ENCODE results near the gene HK2.
"Not testable (repeated sequence)": the region's sequence is repeated elsewhere in the genome, so short reads cannot be mapped to it uniquely, and the experiment has no call there.

Gene HK2

DNA sequence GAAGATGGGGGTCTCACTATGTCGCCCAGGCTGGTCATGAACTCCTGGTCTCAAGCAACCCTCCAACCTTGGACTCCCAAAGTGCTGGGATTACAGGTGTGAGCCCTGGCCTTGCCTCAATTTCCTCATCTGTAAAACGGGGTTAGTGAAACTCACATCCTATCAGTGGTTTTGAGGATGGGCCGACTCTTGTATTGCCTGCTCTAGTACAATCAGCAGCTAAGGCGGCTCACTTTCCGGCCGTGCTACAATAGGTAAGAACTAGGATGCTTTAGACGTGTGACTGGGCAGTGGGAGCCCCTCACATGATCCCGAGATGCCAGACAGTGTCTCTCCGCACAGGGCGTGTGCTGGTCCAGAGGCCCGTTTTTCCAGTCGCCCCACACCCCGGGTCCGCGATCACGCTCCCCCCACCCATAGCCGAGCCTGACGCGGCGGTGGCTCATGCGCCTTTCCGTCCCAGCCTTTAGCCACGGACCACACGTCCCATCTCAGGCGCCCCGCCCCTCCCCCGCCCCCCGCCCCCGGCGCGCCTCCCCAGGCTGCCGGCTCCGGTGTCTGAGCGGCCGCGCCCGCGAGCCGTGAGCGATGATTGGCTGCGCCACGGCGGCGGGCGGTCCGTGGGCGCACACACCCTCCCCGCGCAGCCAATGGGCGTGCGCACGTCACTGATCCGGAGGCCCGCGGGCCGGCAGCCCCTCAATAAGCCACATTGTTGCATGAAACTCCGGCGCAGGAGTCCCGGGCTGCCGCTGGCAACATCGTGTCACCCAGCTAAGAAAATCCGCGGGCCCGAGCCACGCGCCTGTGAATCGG, at the start of gene HK2:
Gene HK2, plus strand, starts transcription at position 710 of the 816 bp plus-strand sequence. CDS start 454 bp downstream, outside the sequence.
- peak; percentile 90 for DNase-seq

DNA sequence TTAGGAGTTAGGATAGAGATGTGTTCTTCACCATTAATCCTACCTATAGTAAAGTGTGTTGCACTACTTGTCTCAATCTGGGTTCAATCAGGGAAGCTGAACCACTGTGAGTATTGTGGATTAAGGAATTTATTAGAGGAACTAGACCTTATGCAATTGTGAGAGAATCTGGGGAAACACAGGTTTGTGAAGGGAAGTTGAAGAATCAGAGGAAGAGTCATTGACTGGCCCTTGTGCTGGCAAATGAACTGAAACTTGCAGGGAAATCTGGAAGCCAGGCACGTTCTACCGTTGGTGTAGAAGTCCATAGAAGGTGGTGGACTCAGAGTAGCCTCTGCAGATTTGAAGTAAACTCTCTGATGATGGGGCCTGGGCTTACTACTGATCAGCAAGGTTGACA, 44.7 kb upstream of the HK2 start:
- DNase-seq = no peak

DNA sequence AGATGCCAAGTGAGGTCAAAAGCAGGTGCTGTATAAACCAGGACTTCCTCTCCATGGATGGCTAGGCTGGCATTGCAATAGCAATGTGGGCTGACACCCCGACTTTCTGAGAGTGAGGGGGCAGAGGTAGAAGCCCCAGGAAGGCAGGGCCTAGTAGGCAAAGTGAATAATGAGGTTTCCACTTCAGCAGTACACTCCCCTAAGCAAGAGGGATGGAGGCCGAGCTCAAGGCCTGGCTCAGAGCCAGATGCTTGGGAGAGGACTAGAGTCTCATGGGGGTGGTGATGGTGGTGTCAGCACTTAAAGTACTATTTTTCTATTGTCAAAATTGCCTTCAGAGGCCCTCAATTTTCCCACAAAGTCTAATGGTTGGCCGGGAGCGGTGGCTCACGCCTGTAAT, 41.6 kb upstream of the HK2 start:
- DNase-seq = no peak

DNA sequence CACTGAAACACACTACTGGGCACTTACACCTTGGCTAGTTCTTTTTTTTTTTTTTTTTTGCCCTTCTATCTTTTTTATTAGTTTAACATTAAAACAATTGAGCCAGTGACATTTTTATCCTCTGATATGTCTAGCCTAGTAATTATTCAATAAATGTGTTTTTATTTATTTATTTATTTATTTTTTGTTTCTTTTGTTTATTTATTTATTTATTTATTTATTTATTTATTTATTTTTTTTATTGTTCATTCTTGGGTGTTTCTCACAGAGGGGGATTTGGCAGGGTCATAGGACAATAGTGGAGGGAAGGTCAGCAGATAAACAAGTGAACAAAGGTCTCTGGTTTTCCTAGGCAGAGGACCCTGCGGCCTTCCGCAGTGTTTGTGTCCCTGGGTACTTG, 39.0 kb upstream of the HK2 start:
- not testable (repeated sequence) for DNase-seq

DNA sequence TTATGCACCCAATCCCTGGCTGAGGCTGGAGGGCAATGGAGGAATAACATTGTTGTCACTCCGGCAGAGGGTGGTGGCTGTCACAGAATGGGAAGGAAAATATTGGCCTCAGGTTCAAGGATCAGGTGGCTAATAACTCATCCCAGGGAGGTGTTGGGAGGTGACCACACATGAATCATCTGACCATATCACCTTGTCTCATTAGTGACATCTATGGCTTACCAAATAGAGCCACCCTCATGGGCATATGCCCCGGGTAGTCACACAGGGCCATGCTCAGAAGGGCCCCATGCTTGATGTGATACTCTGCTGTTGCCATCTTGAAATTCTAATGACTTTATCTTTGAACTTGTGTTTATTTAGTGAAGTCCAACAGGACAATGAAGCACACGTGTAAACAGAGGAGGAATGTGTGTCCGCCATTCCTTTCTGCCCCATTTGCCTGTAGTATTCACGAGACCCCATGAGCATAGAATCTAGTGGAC, 27.5 kb upstream of the HK2 start:
- no peak for DNase-seq

DNA sequence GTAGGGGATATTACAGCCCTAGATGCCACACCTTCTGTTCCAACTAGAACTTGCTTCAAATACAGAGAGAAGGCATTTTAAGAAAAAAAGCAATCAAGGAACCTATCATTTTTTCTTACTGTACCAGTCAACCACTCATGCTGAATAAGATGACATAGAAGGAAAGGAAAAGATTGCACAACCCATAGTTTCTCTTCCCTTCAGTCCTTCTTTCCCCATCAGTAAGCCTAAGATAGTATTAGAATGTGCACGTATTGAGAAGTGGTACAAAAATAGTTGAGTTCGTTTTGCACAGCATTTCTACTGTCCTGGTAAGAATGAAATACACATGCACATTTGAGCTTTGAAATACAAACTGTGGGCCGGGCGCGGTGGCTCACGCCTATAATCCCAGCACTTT, 27.0 kb upstream of the HK2 start:
- no peak for DNase-seq

DNA sequence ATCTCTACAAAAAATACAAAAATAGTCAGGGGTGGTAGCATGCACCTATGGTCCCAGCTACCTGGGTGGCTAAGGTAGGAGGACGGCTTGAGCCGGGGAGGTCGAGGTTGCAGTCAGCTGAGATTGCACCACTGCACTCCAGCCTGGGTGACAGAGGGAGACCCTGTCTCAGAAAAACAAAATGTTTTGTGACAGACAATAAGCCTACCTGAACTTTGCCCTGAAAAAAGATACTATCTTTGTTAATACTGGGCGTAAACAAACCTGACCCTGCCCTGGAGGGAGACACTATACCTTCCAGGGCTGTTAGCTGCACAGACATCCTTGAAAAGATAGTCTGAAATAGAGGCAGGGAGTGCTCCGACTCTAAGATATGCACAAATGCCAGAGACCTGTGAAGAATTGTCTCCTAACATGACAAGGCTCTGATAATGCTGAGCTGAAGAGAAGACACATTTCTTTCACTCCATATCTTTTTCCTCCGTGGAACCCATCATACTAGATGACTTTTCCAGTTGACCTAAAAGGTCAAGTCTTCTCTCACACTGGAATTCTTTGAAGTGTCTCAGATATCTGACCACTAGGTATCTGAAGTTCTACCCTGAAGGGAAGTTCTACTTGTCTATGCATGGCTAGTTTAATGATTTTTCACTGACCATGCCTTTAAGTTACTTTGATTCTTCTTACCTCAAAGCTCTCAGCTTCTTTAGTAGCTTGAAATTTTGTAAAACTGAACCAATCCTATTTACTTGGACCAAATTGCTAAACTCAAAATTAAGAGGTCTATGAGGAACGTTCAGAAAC, 20.9 kb upstream of the HK2 start:
- no peak for DNase-seq

DNA sequence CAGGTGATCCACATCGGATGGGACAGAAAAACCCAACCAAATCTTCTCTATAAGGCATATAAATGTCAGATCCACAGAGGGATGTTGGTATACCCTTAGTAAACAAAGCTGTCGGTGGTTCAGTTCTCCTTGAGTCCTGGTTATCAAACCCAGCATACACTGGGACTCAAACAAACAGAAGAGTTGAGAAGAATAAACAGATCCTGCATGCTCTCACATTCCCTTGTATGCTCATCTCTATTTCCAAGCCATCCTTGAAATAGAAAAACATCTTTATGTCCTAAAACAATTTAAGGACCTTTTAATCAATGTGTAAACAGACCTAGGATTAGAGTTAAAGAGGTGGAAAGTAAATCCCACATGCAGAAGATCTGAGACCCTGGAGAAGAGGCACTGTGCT, 19.8 kb upstream of the HK2 start:
- no peak for DNase-seq

DNA sequence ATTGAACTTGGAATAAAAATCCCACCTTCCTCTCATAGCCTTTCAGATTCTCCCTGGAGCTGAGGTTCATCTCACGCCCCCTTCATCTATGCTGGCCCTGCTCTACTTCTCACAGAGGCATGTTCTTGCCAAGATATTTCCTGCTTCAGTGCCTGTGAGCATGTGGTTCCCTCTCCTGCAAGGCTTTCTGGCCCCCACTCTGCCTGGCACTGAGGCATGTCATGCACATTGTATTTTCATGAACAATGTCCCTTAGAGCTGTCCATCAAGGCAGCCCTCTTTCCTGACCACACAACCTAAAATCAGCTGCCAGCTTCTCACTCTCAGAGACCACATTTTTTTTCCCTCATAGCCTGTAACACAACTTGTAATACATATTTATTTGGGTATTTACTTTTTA, 18.0 kb upstream of the HK2 start:
- DNase-seq = no peak

DNA sequence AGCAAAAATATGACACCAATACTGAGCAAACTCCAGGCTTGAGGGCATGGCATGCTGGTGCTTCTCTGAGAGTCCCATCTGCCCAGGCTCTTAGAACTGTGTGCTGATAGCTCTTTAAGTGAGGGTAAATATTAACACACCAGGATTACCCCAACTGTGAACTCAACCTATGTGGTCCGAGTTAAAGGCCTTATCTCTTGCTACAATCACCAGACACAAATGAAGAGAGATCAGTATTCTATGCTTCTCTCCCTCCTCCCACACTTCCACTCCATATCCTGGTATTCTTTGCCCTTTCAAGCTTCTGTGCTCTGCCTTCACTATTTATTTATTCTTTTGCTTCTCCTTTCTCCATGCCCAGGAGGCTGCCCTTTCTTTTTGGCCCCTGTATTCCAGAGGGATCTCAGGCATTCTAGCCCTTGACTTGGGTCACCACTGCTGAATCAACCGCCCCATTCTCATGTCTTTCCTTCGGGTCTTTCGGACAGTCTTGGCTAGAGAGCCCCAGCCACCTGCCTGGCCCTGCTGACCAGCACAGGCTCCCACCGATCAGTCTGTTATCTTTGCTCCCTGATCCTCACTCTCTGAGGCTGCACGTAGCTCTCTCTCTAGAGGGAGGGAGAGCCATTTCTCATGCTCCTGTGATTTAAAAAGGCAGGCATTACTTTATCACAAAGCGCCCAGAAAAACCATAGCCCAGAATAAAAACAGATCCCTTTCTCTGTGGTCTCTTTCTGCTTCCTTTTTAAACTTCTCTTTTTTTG, 17.2 kb upstream of the HK2 start:
- no peak for DNase-seq

DNA sequence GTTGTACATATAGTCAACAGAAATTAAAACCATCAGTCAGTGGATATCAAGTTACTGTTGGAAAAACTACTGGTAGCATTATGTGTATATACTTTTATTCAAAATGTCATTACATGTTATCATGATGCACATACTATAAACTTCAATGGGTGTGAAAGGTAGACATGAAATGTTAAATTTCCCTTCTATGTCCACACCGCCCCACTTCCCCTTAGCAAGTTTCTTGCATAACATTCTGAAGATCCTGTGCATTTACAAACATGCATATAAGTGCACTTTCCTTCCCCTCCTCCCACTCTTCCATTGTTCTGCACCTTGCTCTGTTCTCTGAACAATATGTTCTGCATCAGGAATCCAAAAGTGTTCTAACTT, 16.6 kb upstream of the HK2 start:
- no peak for DNase-seq

DNA sequence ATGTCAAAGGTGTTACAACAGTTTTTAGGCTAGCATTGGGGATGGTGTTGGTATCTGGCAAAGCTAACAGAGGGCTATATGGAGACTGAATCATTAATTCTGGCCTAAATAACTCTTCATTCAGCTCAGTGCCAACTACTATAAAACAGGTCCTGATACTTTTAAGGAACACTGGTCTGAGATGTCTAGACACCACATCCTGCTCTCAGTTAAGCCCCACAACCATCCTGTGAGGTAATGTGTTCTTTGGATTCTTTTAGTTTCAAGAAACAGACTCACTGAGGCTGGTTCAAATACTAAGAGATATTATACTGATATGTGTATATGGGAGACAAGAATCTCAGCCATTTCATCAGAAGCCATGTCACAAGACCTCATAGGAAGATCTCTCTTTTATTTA, 14.2 kb upstream of the HK2 start:
- no peak for DNase-seq

DNA sequence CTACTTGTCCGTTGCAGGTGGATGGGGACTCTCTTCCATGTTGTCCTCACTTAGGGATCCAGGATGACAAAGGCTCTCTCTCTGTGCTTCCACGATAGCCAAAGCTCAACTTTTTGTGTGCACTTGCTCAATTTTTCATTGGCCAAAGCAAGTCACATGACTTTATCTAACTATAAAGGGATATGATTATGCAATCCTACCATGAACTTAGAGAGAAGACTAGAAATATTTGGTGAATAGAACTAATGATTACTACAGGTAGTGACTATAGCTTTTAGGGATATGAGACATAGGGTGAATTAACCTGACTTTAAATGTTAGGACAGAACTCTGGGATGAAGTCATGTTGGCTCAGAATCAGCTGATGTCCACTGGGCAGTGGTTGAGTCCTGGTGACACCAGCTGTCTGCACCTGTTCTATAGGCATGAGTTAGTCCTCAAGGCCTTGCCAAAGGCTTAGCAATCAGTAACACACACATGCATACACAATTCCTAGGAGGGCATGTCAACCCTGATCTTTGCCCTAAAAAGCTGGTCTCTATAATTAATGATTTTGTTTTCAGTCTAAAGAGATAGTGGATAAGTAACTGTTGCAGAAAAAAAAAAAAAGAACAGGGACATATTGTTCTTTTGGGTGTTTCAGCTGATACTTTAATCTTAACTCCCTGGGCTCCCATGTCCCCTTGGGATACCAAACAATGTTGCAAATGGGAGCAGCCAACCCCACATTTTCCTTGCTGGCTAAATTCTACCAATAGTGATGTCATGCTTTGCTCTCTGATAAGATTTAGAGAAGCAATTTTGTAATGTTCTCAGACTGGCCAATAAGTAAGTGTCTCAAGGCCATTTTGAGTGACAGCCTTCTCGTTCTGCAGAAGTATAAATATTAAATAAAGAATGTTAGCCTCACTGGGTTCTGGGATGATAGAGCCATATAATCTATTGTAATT, 12.5 kb upstream of the HK2 start:
- DNase-seq = no peak

DNA sequence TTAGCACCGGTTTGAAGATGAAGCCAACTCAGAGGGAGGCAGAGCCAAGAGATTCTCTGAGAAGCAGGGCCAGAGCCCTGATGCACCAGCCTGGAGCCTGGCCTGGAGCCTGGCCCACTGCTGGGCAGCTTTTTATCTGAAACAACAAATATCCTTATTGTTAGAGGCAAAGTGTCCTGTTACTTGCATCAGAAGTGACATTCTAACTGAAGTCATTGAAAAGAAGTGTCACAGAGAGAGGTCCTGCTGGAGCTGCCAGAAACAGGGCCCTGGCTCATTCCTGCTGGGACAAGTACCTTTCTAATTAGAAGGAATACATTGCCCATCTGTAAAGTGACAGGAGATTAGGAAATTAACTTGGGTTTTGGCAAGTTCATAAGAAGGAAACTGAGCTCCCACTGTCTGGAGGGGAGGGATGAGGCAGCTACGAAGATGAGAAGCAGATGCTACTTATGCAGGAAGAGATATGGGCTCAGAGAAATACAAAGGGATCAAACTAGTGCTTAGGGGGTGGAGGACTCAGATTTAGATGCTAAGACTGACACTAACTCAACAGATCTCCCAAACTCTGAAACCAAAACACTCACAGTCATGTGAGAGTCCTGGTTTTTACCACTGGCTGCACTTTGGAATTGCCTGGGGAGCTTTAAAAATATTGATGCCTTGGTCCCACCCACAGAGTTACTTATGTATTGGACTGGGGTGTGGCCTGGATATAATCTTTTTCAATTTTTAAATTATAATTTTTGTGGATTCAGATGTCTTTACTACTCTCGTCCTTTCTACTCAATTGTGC, 11.0 kb upstream of the HK2 start:
- no peak for DNase-seq

DNA sequence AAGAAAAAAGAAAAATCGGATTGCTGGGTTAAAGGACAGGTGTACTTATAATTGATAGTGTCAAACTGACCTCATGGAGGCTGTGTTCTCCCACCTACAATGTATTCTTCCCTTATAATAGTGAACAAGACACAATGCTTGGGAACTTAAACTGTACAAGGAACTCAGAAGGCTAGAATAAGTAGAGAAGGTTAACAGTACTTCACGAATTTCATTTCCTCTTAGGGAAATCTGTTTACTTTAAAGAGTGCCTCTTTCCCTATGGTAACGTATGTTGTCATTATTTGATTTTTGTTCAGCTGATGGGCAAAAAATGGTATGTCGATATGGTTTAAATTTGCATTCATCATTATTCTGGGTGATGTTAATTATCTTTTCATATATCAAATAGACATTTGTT, 9.2 kb upstream of the HK2 start:
- DNase-seq = no peak

DNA sequence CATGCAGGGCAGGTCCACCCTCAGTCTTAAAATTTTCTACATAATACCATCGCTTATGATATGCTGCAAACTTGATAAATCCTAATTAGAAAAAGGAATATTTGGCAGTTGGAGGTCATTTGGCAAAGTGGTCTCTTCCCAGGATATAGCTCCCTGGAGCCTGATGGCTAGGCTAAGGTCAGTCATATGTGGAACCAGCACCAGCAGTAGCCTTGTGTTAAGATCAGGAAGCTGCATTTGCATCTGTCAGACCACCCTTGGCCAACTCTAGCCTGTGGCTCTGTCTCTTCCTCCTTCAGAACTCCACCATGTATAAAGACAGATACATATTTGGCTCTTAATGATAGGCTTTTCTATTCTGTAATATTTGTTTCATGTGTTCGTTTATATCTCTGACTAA, 5.4 kb upstream of the HK2 start:
- no peak for DNase-seq

DNA sequence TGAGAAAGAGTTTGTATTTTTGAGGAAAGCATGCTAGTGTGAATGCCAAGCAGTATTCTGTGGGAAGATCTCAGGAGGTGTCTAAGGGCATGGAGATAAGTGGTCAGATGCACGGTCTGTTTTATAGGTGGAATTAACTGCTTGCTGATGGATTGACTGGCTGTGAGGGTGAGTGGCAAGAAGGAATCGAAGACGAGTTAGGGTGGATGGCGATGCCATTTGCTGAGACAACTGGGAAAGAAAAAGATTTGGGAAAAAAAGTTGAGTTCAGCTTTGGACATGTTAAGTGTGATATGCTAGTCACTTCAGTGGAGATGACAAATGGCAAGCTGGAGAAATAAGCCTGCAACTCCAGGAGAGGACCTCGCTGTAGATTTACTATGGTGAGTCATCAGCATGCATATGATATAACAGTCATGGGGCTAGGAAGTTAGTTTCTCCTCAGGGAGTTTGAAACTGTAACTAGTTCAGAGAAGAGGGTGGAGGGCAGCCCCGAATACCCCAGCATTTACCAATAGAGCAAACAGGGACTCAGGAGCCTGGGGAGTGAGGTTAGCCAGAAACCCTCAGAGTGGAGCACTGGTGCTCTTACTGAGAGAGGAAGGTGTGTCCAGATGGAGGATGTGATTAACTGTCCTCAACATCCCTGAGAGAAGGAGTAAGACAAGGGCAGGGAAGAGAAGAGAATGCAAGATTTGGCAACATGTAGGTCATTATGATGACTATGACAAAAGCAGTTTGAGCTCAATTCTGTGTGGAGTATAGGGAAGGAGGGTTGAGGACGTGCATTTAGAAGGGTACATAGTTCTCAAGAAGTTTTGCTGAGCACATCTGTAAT, 2.0 kb upstream of the HK2 start:
- peak; percentile 38 for DNase-seq

DNA sequence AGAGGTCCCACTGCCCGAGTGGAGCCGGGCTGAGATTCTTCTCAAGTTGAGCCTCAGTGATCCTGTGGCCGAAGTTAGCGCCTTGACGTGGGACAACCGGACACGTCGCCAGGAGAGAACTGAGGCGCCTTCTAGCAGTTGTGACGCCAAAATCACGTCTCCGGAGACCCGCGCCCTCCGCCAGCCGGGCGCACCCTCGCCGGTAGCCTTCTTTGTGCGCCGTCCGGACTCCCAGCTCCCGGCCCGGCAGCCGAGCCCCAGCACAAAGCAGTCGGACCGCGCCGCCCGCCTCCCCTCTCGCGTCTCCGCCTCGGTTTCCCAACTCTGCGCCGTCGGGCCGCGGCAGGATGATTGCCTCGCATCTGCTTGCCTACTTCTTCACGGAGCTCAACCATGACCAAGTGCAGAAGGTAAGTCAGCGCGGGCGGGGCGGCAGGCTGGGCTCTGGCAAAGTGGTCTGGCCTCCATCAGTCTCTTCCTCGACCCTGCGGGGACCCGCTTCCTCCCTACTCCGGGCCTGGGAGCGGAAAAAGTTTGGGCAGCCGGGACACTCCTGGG, 386 bp downstream of the HK2 start:
- not testable (repeated sequence) for DNase-seq

DNA sequence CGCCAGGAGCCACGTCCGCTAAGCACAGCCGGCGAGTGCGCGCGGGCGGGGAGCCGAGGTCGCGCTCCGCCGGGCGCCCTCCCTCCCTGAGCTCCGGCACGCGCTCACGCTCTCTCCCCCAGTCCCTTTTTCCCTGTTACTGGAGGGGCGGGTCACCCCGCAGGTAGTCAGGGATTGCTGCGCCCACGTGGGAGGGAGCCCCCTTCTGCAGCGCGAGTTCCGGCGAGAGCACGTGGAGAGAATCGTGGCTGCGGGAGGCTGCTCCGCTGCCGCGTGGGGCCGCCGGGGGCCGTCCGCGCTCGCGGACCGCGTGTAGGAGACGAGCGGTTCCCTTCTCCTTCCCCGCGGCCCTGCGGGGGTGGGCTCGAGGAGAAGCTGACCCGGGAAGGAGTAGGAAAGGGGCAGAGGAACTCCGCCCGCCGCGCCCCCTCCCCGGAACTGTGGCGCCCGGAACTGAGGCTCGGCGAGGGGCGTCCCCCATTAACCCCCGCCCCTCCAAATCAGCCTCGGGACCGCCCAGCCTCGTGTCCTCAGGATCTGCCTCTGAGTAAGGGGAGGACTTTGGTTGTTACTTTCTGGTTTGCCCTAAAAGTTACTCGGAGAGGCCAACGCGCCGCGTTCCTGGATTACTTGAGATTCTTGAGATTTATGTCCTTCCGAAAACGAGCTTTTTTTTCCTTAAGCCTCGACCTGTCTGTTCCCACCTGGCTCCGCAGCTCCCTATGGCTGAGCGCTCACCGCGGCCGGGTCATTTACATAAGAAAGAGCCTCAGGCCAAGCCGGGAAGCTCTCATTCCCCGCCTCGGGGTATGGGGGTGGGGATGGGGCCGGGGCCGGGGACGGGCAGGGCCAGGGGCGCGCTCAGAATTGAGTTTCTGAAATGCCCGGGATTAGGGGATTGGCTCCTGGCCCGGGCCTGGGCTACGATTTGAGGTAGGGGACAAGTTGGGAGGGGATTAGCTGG, 1.1 kb downstream of the HK2 start:
- DNase-seq = peak; percentile 45
